Neutrophil (primary cell): ENCODE results near the gene DBN1.

Experiments
- H3K27ac ChIP-seq: fragments of 200-600 bp; sonication (generic); 2 replicates; pipeline ENCODE4 v1.5.1; 2016; ENCODE audit warnings: mild to moderate bottlenecking, moderate library complexity
- H3K27me3 ChIP-seq: fragments of 200-600 bp; sonication (generic); 2 replicates; pipeline ENCODE4 v1.6.0; 2016; ENCODE audit warnings: mild to moderate bottlenecking
- H3K36me3 ChIP-seq: fragments of 200-600 bp; sonication (generic); 2 replicates; pipeline ENCODE4 v1.5.1; 2017
- H3K4me1 ChIP-seq, 2 experiments: fragments of 200-600 bp in 1 of 2; sonication (generic) in 1 of 2; 1 replicate in 1 of 2; 2 replicates in 1 of 2; pipeline versions ENCODE4 v1.5.1 to v1.6.1; 2013 to 2016; ENCODE audit warnings: low read depth in 1 of 2, low read length in 1 of 2, mild to moderate bottlenecking in 1 of 2, moderate library complexity in 1 of 2; ENCODE audit not compliant: control insufficient read depth in 1 of 2, insufficient read depth in 1 of 2
- H3K4me3 ChIP-seq, 2 experiments: fragments of 200-600 bp in 1 of 2; sonication (generic) in 1 of 2; 1 replicate in 1 of 2; 2 replicates in 1 of 2; pipeline ENCODE4 v1.5.1; 2013 to 2016; ENCODE audit warnings: low read depth in 1 of 2, low read length in 1 of 2, mild to moderate bottlenecking in 1 of 2, moderate library complexity in 1 of 2
- H3K9me3 ChIP-seq: fragments of 200-600 bp; sonication (generic); 2 replicates; pipeline ENCODE4 v1.5.1; 2016
- TF ChIP-seq, protein P1 (sequence below): fragments of 200-600 bp; sonication (generic); IDR thresholded peaks from 2 replicates; pipeline ENCODE4 v1.5.1; 2016; ENCODE audit warnings: antibody characterized with exemption

The DBN1 gene

DNA sequence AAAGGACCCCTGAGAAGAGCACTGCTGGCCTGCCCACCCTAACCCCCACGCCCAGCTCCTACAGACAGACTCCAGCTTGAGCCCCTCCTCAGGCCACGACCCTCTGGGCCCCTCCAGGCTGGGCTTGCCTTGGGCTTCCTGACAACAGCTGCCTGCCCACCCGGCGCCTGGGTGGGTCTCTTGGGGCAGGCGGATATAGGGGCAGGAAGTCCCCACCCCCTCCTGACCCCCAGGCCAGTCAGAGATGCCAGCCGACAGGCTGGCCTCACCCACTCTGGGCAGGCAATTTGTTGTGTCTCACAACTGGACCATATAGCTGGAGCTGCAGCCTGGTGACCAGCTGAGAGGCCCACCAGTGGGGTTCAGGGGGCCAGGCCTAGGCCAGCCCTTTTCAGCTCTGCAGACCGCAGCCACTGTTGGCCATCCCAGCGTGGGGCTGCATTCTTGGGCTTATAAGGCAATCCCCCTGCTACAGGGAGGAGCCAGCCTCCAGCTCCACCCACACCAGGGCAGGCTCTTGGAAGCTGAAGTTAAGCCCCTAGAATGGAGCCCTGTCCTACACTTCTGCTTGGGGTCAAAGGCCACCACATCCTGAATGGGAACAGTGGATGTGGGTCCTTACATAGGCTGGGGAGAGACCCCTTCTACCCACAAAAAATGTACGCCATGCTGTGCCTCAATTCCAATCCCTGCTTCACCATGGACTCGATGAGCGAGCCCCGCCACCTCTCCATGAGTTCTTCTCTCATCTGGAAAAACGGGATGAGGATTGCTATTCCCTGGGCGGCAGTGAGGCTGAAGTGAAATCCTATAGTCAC, 22.0 kb upstream of the DBN1 start:
- no peaks in the 10 kb centered on the region for H3K27me3 ChIP-seq
- TF ChIP-seq, protein P1, sequence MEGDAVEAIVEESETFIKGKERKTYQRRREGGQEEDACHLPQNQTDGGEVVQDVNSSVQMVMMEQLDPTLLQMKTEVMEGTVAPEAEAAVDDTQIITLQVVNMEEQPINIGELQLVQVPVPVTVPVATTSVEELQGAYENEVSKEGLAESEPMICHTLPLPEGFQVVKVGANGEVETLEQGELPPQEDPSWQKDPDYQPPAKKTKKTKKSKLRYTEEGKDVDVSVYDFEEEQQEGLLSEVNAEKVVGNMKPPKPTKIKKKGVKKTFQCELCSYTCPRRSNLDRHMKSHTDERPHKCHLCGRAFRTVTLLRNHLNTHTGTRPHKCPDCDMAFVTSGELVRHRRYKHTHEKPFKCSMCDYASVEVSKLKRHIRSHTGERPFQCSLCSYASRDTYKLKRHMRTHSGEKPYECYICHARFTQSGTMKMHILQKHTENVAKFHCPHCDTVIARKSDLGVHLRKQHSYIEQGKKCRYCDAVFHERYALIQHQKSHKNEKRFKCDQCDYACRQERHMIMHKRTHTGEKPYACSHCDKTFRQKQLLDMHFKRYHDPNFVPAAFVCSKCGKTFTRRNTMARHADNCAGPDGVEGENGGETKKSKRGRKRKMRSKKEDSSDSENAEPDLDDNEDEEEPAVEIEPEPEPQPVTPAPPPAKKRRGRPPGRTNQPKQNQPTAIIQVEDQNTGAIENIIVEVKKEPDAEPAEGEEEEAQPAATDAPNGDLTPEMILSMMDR = no peak
- peaks cover 56% of the 10 kb centered on the region for H3K36me3 ChIP-seq
- no peaks in the 10 kb centered on the region for H3K9me3 ChIP-seq
- H3K27ac ChIP-seq = peak overlapping the region; percentile 99
- H3K4me3 ChIP-seq = peak overlapping the region; percentile 90 to 99
- H3K4me1 ChIP-seq = peaks cover 76 to 93% of the 10 kb centered on the region in 2 experiments

DNA sequence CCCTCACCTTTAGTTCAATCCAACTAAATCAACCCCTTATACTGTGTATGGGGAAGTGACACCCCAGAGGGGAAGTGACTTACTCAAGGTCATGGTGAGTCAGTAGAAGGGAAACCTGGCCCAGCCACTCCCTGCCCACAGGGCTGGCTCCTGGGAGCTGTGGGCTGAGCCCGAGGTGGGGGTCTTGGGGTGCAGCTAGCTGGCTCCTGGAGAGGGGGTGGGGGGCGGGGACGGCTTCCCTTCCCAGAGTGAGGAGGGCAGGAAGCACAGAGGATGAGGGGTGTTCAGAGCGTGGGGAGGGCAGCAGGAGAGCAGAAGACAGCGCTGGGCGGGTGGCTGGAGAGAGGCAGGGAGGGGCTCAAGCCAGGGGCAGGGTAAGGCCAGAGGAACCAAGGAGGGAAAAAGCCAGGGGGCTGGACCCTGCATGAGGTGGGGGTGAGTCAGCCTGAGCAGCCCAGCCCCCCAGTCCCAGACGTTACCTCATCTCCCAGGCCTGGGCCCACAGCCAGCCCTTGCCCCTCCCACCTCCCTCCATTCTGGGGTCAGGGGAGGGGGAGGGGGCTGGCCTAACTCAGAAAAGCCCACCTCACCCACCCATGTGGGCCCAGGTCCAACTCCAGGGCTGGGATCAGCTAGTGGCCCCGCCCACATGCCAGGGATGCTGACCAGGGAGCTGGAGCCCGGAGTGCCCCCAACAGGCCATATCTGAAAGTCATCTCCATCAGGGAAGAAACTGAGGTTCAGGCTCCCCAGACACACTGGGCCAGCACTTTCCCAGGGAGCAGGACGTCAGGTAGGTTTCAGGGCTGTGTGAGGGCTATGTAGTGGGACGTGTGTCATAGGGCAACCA, 21.1 kb upstream of the DBN1 start:
- Histone ChIP-seq H3K27ac (peak overlapping the region; percentile 99), H3K4me1 (peaks cover 69 to 85% of the 10 kb centered on the region in 2 experiments), H3K27me3 (no peaks in the 10 kb centered on the region), H3K4me3 (peak overlapping the region; percentile 90 to 99), H3K36me3 (peaks cover 65% of the 10 kb centered on the region), H3K9me3 (no peaks in the 10 kb centered on the region)
- TF ChIP-seq, protein P1 = no peak

DNA sequence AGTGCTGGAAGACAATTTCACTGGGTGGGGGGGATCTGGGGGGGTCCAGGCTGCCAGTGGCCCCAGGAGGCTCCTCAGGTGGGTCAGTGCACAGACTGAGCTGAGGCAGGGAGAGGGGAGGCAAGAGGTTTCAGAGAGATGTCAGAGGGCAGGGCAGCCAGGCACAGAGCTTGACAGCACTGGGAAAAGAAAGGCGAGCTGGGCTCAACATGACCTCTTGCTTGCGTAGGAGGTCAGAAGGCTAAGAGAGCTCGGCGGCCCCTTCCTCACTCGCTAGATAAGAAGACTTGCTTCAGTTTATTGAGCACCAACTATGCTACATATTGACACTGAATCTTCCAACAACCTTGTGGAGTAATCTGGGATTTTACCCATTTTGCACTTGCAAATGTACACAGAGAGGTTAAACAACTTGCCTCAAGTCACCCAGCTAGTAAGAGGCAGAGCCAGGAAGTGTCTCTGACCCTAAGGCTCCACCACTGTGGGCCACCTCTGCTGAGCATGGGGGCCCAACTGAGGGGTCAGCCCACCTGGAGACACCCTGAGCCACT, 20.4 kb upstream of the DBN1 start:
- H3K36me3 ChIP-seq = peaks cover 72% of the 10 kb centered on the region
- TF ChIP-seq, protein P1 = no peak
- no peaks in the 10 kb centered on the region for H3K27me3 ChIP-seq
- no peaks in the 10 kb centered on the region for H3K9me3 ChIP-seq
- peak overlapping the region; percentile 99 for H3K27ac ChIP-seq
- peaks cover 68 to 82% of the 10 kb centered on the region in 2 experiments for H3K4me1 ChIP-seq
- peak overlapping the region; percentile 90 to 99 for H3K4me3 ChIP-seq

DNA sequence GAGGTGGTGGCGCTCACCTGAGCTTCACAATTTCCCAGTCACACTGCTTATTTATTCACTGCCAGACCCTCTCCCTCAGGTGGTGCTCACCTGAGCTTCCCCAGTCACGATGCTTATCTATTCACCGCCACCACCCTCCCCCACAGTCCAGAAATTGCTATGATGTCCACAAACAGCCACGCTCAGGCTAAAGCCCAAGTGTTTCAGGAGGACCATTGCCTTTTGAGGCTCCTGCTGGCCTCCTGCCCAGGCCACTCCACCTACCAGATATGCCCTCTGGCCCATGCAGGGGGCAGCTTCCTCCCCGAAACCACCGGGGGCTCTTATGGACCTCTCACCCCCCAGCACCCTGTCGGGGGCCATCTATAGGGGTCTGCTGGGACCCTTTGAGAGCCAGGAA, 19.4 kb upstream of the DBN1 start:
- TF ChIP-seq, protein P1 = no peak
- H3K27me3 ChIP-seq = no peaks in the 10 kb centered on the region
- peak overlapping the region in 1 of 2 experiments; percentile 99 for H3K4me3 ChIP-seq
- no peaks in the 10 kb centered on the region for H3K9me3 ChIP-seq
- peak overlapping the region; percentile 99 for H3K27ac ChIP-seq
- H3K4me1 ChIP-seq = peaks cover 58 to 72% of the 10 kb centered on the region in 2 experiments
- H3K36me3 ChIP-seq = peaks cover 83% of the 10 kb centered on the region

DNA sequence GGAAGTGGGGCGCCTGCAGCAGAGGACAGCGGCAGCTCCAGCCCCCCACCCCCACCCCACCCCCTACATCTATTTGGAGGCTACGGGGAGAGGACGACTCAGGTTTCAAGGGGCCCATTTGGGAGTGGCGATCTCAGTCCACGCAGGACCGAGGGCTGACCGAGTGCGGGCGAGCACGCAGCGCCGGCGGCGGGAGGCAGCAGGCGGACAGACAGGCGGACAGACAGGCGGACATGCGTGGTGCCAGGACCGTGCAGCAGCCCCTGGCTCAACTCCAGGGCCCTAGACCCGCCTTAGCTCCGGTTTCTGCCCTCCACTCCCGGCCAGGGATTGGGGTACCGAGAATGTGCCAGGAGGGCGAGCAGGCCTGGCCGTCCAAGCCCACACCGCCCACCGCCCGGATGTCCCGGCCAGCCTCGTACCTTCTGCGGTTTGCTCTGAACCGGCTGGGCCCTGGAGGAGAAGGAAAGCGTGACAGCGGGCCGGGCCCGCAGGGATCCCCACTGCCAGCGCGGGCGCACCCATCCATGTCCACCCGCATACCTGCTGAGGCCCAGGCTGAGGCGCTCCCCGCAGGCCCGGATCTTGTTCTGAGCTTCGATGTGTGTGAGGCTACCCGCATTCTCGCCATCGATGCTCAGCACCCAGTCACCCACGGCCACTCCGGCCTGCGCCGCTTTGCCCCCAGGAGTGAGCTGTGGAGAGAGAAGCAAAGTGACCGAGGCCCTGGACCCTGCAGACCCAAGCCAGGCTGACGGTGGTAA, 18.7 kb upstream of the DBN1 start:
- H3K4me3 ChIP-seq = no peak overlapping the region
- peaks cover 89% of the 10 kb centered on the region for H3K36me3 ChIP-seq
- no peaks in the 10 kb centered on the region for H3K9me3 ChIP-seq
- peaks cover 56 to 65% of the 10 kb centered on the region in 2 experiments for H3K4me1 ChIP-seq
- H3K27ac ChIP-seq = peak overlapping the region; percentile 99
- TF ChIP-seq, protein P1 = no peak
- H3K27me3 ChIP-seq = no peaks in the 10 kb centered on the region
